SK-N-MC (cell line): Measurements from ENCODE around the gene IFNK.

Experiments used
- DNase-seq: peaks from one replicate; pipeline ENCODE4 v3.0.0-alpha.2; 2011; ENCODE audit warnings: low read depth, low spot score
- H3K27ac ChIP-seq: fragments of 200-600 bp; sonication (generic); 2 replicates; pipeline ENCODE4 v1.5.1; 2016; ENCODE audit warnings: mixed run types
- H3K36me3 ChIP-seq: fragments of 200-600 bp; sonication (generic); 2 replicates; pipeline ENCODE4 v1.6.1; 2017; ENCODE audit warnings: antibody characterized with exemption, low read length, mixed read lengths; ENCODE audit not compliant: insufficient read depth
- H3K4me3 ChIP-seq: fragments of 200-600 bp; sonication (generic); 2 replicates; pipeline ENCODE4 v1.5.1; 2016
- H3K9ac ChIP-seq: fragments of 200-600 bp; sonication (generic); 2 replicates; pipeline ENCODE4 v1.8.0; 2017; ENCODE audit warnings: mixed run types, mixed read lengths; ENCODE audit not compliant: insufficient read length
- H3K9me3 ChIP-seq: fragments of 200-600 bp; sonication (generic); 2 replicates; pipeline ENCODE4 v1.6.1; 2017; ENCODE audit warnings: low read depth, mild to moderate bottlenecking, antibody characterized with exemption, low read length, moderate library complexity, mixed read lengths
- EZH2 ChIP-seq: fragments of 200-600 bp; sonication (generic); IDR thresholded peaks from one replicate; pipeline ENCODE4 v1.6.1; 2017; ENCODE audit warnings: antibody characterized with exemption
- FOXP2 ChIP-seq: optimal IDR thresholded peaks from 2 replicates; pipeline ENCODE3; 2011; ENCODE audit warnings: mild to moderate bottlenecking, moderate library complexity; ENCODE audit not compliant: insufficient read depth; ENCODE audit errors: extremely low read length, control extremely low read depth
- POLR2AphosphoS5 ChIP-seq: IDR thresholded peaks from 2 replicates; pipeline ENCODE4 v1.6.1; 2012; ENCODE audit warnings: mild to moderate bottlenecking, low read depth, low read length, borderline replicate concordance

IFNK gene

GRCh38 chr9:27537756-27538155, 13.7 kb downstream of the IFNK start:
- no peak overlapping the region for H3K9ac ChIP-seq

GRCh38 chr9:27538647-27539046, 14.6 kb downstream of the IFNK start:
- no peak for DNase-seq
- H3K27ac ChIP-seq, result no peak overlapping the region
- no peak overlapping the region for H3K9ac ChIP-seq
- no peaks in the 10 kb centered on the region for H3K9me3 ChIP-seq
- H3K36me3 ChIP-seq, result no peaks in the 10 kb centered on the region
- TF ChIP-seq FOXP2 (no peak), POLR2AphosphoS5 (no peak), EZH2 (no peak)
- no peak overlapping the region for H3K4me3 ChIP-seq

More at GRCh38 chr9:27537756-27538155, 13.7 kb downstream of the IFNK start:
- Histone ChIP-seq H3K27ac (no peak overlapping the region), H3K4me3 (no peak overlapping the region), H3K9me3 (no peaks in the 10 kb centered on the region), H3K36me3 (no peaks in the 10 kb centered on the region)
- TF ChIP-seq FOXP2 (no peak), EZH2 (no peak), POLR2AphosphoS5 (no peak)
- no peak for DNase-seq

DNA sequence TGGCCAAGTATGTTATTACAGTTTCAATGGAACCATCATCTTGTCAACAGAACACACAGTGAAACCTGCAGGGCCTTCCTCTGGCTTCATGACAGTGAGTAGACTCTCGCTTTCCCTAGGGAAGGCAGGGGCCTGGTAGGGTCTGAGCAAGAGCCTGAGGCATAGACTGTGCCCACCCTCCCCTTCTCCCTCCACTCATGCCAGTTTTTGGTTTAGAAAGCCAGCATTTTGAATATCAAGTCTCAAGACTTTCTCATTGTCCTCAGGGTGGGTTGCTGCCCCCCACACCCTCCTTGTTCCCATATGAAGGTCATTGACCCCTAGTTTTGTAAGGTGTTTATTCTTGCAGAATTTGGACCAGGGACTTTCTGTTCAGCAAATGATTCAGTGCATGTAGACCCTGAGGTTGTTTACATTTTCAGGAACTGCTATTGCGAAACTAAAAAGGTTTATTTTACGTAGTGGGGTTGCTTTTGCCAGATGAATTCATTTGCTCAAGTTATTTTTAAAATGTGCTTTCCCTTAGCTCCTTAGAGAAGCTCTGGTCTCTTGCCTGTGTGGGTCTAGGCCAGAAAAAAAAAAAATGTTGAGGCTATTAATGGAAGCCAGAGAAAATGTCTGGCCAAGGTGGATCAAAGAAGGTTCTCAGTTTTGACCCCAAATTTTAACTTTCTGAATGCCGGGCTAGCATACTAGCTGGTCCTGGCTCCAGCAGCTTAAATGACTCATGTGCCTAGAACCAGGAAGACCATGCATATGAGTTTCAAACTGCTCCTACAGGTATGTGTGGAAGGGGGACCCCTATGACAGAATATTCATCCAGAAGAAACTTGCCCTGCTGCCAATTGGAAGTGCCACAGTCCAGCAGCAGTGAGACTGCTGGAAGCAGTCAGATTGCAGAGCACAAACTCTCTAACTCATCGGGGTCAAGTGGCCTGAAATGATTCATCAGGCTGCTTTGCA, 15.7 kb downstream of the IFNK start:
- no peak for DNase-seq

GRCh38 chr9:27540502-27540901, 16.4 kb downstream of the IFNK start:
- no peak overlapping the region for H3K9ac ChIP-seq
- H3K27ac ChIP-seq, result no peak overlapping the region
- TF ChIP-seq FOXP2, result no peak
- TF ChIP-seq POLR2AphosphoS5, result no peak
- no peak for TF ChIP-seq EZH2
- H3K4me3 ChIP-seq, result no peak overlapping the region
- DNase-seq, result no peak
- H3K9me3 ChIP-seq, result no peaks in the 10 kb centered on the region
- H3K36me3 ChIP-seq, result no peaks in the 10 kb centered on the region; the same call in 1 of the 2 replicates

More for the DNA sequence above, 15.7 kb downstream of the IFNK start:
- H3K9me3 ChIP-seq, result no peaks in the 10 kb centered on the region
- no peaks in the 10 kb centered on the region for H3K36me3 ChIP-seq
- H3K27ac ChIP-seq, result no peak overlapping the region
- TF ChIP-seq EZH2 (no peak), POLR2AphosphoS5 (no peak), FOXP2 (no peak)
- no peak overlapping the region for H3K4me3 ChIP-seq
- no peak overlapping the region for H3K9ac ChIP-seq

- Histone ChIP-seq H3K36me3 (no peaks in the 10 kb centered on the region; the same call in 1 of the 2 replicates), H3K27ac (no peak overlapping the region), H3K9ac (no peak overlapping the region), H3K9me3 (no peaks in the 10 kb centered on the region), H3K4me3 (no peak overlapping the region)
- no peak for DNase-seq
- no peak for TF ChIP-seq FOXP2
- no peak for TF ChIP-seq POLR2AphosphoS5
- no peak for TF ChIP-seq EZH2
These were observed 17.6 kb downstream of the IFNK start for GRCh38 chr9:27541740-27542139.

- Histone ChIP-seq H3K36me3 (no peaks in the 10 kb centered on the region; the same call in 1 of the 2 replicates), H3K9ac (no peak overlapping the region), H3K9me3 (no peaks in the 10 kb centered on the region), H3K4me3 (no peak overlapping the region), H3K27ac (no peak overlapping the region)
- DNase-seq, result no peak
- TF ChIP-seq EZH2 (no peak), POLR2AphosphoS5 (no peak), FOXP2 (no peak)
These were observed 18.4 kb downstream of the IFNK start for GRCh38 chr9:27542508-27542907.

GRCh38 chr9:27545471-27545870, 21.4 kb downstream of the IFNK start:
- TF ChIP-seq FOXP2, result no peak
- TF ChIP-seq EZH2, result no peak
- no peak for TF ChIP-seq POLR2AphosphoS5
- Histone ChIP-seq H3K4me3 (no peak overlapping the region), H3K9ac (no peak overlapping the region), H3K36me3 (no peaks in the 10 kb centered on the region; the same call in 1 of the 2 replicates), H3K27ac (no peak overlapping the region), H3K9me3 (no peaks in the 10 kb centered on the region)
- no peak for DNase-seq

DNA sequence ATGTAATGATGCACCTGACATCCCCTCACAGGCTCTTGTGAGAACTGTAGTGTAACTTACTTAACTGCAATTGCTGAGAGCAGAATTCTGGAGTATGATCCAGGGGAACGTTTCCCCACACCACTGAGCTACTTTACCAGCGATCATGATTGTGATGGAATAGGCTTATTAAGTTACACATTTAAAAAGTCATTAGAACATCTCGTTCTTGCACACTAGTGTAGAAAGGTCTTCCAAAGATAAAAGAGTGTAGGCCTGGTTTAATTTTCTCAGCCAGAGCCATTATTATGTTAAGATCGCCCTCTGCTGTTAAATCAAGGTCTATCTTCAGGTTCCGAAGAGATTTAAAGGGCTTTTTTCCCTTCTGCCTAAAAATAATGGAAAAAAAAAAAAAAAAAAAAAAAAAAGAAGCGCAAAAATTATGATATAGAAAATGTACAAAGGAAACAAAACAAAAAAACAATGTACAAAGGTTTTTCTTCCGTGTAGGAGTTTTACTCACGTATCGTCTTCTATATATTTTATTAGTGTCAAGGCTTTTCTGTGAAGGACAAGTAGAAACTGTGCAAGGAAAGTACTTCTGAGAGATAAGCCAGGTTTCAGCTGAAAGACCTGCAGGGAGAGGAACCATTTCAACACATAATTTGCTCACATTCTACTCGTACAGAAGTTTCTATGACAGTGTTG, 24.1 kb downstream of the IFNK start:
- no peak for DNase-seq
- Histone ChIP-seq H3K27ac (no peak overlapping the region), H3K4me3 (no peak overlapping the region), H3K9me3 (no peaks in the 10 kb centered on the region), H3K36me3 (no peaks in the 10 kb centered on the region; the same call in 1 of the 2 replicates), H3K9ac (no peak overlapping the region)
- TF ChIP-seq EZH2 (no peak), POLR2AphosphoS5 (no peak), FOXP2 (no peak)
